GM23248 (cell line): Measurements from ENCODE around the gene NSD1. TPM values are rescaled to one million over a fixed set of nuclear protein-coding genes. Genes with fewer than 3 reads are reported as not detected.

Experiments
- DNase-seq: peaks from one replicate; pipeline ENCODE4 v3.0.0-alpha.2; 2015
- H2AFZ ChIP-seq: fragments of 200-600 bp; sonication (generic); 2 replicates; pipeline ENCODE4 v1.6.1; 2016; ENCODE audit warnings: antibody characterized with exemption
- H3F3A ChIP-seq: fragments of 200-600 bp; sonication (generic); 2 replicates; pipeline ENCODE4 v1.6.1; 2016; ENCODE audit warnings: mild to moderate bottlenecking, antibody characterized with exemption, mixed run types; ENCODE audit not compliant: insufficient read depth
- H3K27ac ChIP-seq: fragments of 200-600 bp; sonication (generic); 2 replicates; pipeline ENCODE4 v1.5.1; 2016; ENCODE audit warnings: mild to moderate bottlenecking
- H3K27me3 ChIP-seq: fragments of 200-600 bp; sonication (generic); replicated peaks from 2 replicates; pipeline ENCODE4 v1.6.1; 2016; ENCODE audit warnings: mild to moderate bottlenecking; ENCODE audit not compliant: insufficient read depth
- H3K36me3 ChIP-seq: fragments of 200-600 bp; sonication (generic); 2 replicates; pipeline ENCODE4 v1.6.1; 2016; ENCODE audit warnings: low read depth, mild to moderate bottlenecking
- H3K4me1 ChIP-seq: fragments of 200-600 bp; sonication (generic); 2 replicates; pipeline ENCODE4 v1.6.1; 2016; ENCODE audit warnings: mild to moderate bottlenecking; ENCODE audit not compliant: insufficient read depth
- H3K4me2 ChIP-seq: fragments of 200-600 bp; sonication (generic); one replicate; pipeline ENCODE4 v1.6.1; 2016; ENCODE audit warnings: mild to moderate bottlenecking; ENCODE audit not compliant: unreplicated experiment
- H3K4me3 ChIP-seq: fragments of 200-600 bp; sonication (generic); 2 replicates; pipeline ENCODE4 v1.5.1; 2016; ENCODE audit warnings: mild to moderate bottlenecking
- H3K79me2 ChIP-seq: fragments of 200-600 bp; sonication (generic); 2 replicates; pipeline ENCODE4 v1.6.1; 2016; ENCODE audit warnings: mild to moderate bottlenecking; ENCODE audit not compliant: insufficient read depth
- H3K9ac ChIP-seq: fragments of 200-600 bp; sonication (generic); 2 replicates; pipeline ENCODE4 v1.6.1; 2016; ENCODE audit warnings: mild to moderate bottlenecking
- H3K9me2 ChIP-seq: fragments of 200-600 bp; sonication (generic); 2 replicates; pipeline ENCODE4 v1.6.1; 2016; ENCODE audit warnings: mixed run types, mild to moderate bottlenecking, moderate library complexity; ENCODE audit not compliant: insufficient read depth
- H3K9me3 ChIP-seq: fragments of 200-600 bp; sonication (generic); one replicate; pipeline ENCODE4 v1.6.1; 2017; ENCODE audit warnings: low read depth
- H4K20me1 ChIP-seq: fragments of 200-600 bp; sonication (generic); 2 replicates; pipeline ENCODE4 v1.6.0; 2016; ENCODE audit not compliant: insufficient read depth
- EZH2 ChIP-seq: fragments of 200-600 bp; sonication (generic); IDR thresholded peaks from 2 replicates; pipeline ENCODE4 v1.6.1; 2018; ENCODE audit warnings: antibody characterized with exemption, mild to moderate bottlenecking; ENCODE audit not compliant: insufficient read depth, poor library complexity, severe bottlenecking
- EZH2phosphoT487 ChIP-seq: fragments of 200-600 bp; sonication (generic); IDR thresholded peaks from 2 replicates; pipeline ENCODE4 v1.6.1; 2018; ENCODE audit warnings: antibody characterized with exemption, moderate library complexity, mild to moderate bottlenecking, low read depth; ENCODE audit not compliant: insufficient read depth
- WGBS, 2 experiments: methylation state at CpG; one replicate each; pipeline ENCODE4 v1.1.6; 2015 to 2017; ENCODE audit warnings: low lambda C conversion rate in 2 of 2, low coverage in 1 of 2; ENCODE audit errors: missing lambda C conversion rate in 2 of 2; 5-methylcytosine and 5-hydroxymethylcytosine counted together
- in situ Hi-C: fragments of 300-500 bp; cut with MboI; formaldehyde crosslinking; loops from 2 replicates; pipeline ENCODE4 v1.15.0; 2020
- polyA plus RNA-seq: library from polyadenylated mRNA; unstranded; fragments of >200 nt; fragmentation: Nextera tagmentation; extraction: Ambion mirVana; gene quantifications from 2 replicates; pipeline ENCODE4 v1.2.1, GENCODE V29; 2016
- total RNA-seq: library from RNA; depleted of rRNA; stranded (reverse); fragments of >200 nt; shearing (Covaris generic); gene quantifications from 2 replicates; pipeline ENCODE4 v1.2.3, GENCODE V29; 2014

Gene NSD1
- total and polyA plus RNA-seq, 2 experiments from 2014 or later: 25.9 to 31.9 TPM

GRCh38 chr5:177301503-177302165, 168.1 kb downstream of the NSD1 start:
- no peak overlapping the region for H3K27ac ChIP-seq
- in situ Hi-C loops: no loop called here
- no peak overlapping the region for H2AFZ ChIP-seq
- no peak overlapping the region for H3K4me2 ChIP-seq
- TF ChIP-seq EZH2: no peak
- no peak for TF ChIP-seq EZH2phosphoT487
- no peaks in the 10 kb centered on the region for H3K9me3 ChIP-seq
- 61 to 72% methylated on average over 7 of the region's 7 CpGs for WGBS, 2 experiments
- H3K36me3 ChIP-seq: no peaks in the 10 kb centered on the region; the same call in 1 of the 2 replicates
- peaks cover 53% of the 10 kb centered on the region for H3K79me2 ChIP-seq
- H3K9me2 ChIP-seq: no peaks in the 10 kb centered on the region
- peaks cover 21% of the 10 kb centered on the region for H3K4me1 ChIP-seq
- H3K4me3 ChIP-seq: no peak overlapping the region
- H3F3A ChIP-seq: peaks cover 38% of the 10 kb centered on the region
- no peaks in the 10 kb centered on the region for H3K27me3 ChIP-seq
- DNase-seq: peak; percentile 17
- no peaks in the 10 kb centered on the region for H4K20me1 ChIP-seq
- H3K9ac ChIP-seq: 0 out of 2 replicates have a peak overlapping the region, but pooled peaks have one; percentile 97

GRCh38 chr5:177302354-177303110, 169.0 kb downstream of the NSD1 start:
- H4K20me1 ChIP-seq: no peaks in the 10 kb centered on the region

GRCh38 chr5:177303121-177303924, 169.8 kb downstream of the NSD1 start, which contains the start of the genes PRELID1 and RAB24:
Gene PRELID1, plus strand, starts transcription at chr5:177303799. Its CDS starts 187 bp downstream, at chr5:177303986.
Gene RAB24, minus strand, starts transcription at chr5:177303719. Its CDS starts 431 bp downstream, at chr5:177303288.
- peaks cover 60% of the 10 kb centered on the region for H3K79me2 ChIP-seq
- no peaks in the 10 kb centered on the region for H4K20me1 ChIP-seq
- peaks cover 23% of the 10 kb centered on the region for H3F3A ChIP-seq
- no peak for TF ChIP-seq EZH2
- no peak for TF ChIP-seq EZH2phosphoT487
- WGBS, 2 experiments: 0 to 3% methylated on average over 54 to 87 of the region's 100 CpGs
- H3K27me3 ChIP-seq: no peaks in the 10 kb centered on the region
- peak within 1 kb of the TSS; percentile 84 for H3K27ac ChIP-seq
- H3K4me3 ChIP-seq: peak within 1 kb of the TSS; percentile 92
- no peaks in the 10 kb centered on the region; the same call in 1 of the 2 replicates for H3K36me3 ChIP-seq
- peak; percentile 97 for DNase-seq
- peaks cover 21% of the 10 kb centered on the region for H3K4me1 ChIP-seq
- H3K9me3 ChIP-seq: no peaks in the 10 kb centered on the region
- peak within 1 kb of the TSS; percentile 81 for H3K4me2 ChIP-seq
- in situ Hi-C loops: no loop called here
- H3K9me2 ChIP-seq: no peaks in the 10 kb centered on the region
- peak within 1 kb of the TSS; percentile 97 for H3K9ac ChIP-seq
- H2AFZ ChIP-seq: peak within 1 kb of the TSS; percentile 87

More at GRCh38 chr5:177302354-177303110, 169.0 kb downstream of the NSD1 start:
- H3K9me2 ChIP-seq: no peaks in the 10 kb centered on the region
- peaks cover 21% of the 10 kb centered on the region for H3K4me1 ChIP-seq
- H3K27me3 ChIP-seq: no peaks in the 10 kb centered on the region
- TF ChIP-seq EZH2phosphoT487 (no peak), EZH2 (no peak)
- WGBS, 2 experiments: 32% methylated on average over 24 of the region's 24 CpGs
- H3K9me3 ChIP-seq: no peaks in the 10 kb centered on the region
- DNase-seq: peak; percentile 53
- H3K79me2 ChIP-seq: peaks cover 60% of the 10 kb centered on the region
- peak overlapping the region; percentile 84 for H3K27ac ChIP-seq
- peak overlapping the region; percentile 97 for H3K9ac ChIP-seq
- H3K4me3 ChIP-seq: peak overlapping the region; percentile 92
- H2AFZ ChIP-seq: peak overlapping the region; percentile 87
- no peaks in the 10 kb centered on the region; the same call in 1 of the 2 replicates for H3K36me3 ChIP-seq
- peaks cover 29% of the 10 kb centered on the region for H3F3A ChIP-seq
- peak overlapping the region; percentile 81 for H3K4me2 ChIP-seq
- in situ Hi-C loops: no loop called here
